Measurements from ENCODE around the gene ADGRG1.

The ADGRG1 gene

GRCh38 chr16:57624806-57625500, 3.5 kb upstream of the ADGRG1 start:
- peak overlapping the region; percentile 87 for H4K91ac ChIP-seq (ENCODE audit: low read depth, low read length)
- H3K27me3 ChIP-seq (ENCODE audit: insufficient read depth, low read length): no peaks in the 10 kb centered on the region
- DNase-seq: no peak
- peak overlapping the region; percentile 89 for H2AK5ac ChIP-seq (ENCODE audit: low read length)
- no peak overlapping the region for H3K23ac ChIP-seq (ENCODE audit: low read length)
- peak overlapping the region; percentile 3 for H4K12ac ChIP-seq (ENCODE audit: low read depth, low read length)
- peak overlapping the region; percentile 73 for H2BK120ac ChIP-seq (ENCODE audit: insufficient read depth, low read length, poor library complexity)
- H3K9ac ChIP-seq (ENCODE audit: low read length): no peak overlapping the region
- peak overlapping the region; percentile 1 for H4K8ac ChIP-seq (ENCODE audit: low read depth, low read length)
- H3K4ac ChIP-seq (ENCODE audit: low read depth, low read length): peak overlapping the region; percentile 69
- no peak overlapping the region for H3K4me3 ChIP-seq (ENCODE audit: low read depth, low read length)
- no peaks in the 10 kb centered on the region for H3K9me3 ChIP-seq (ENCODE audit: insufficient read depth, low read depth, low read length)
- H2AFZ ChIP-seq (ENCODE audit: insufficient read depth, low read length, poor library complexity): no peak overlapping the region
- no peaks in the 10 kb centered on the region for H3K36me3 ChIP-seq (ENCODE audit: control insufficient read depth in 1 of 2, insufficient read depth in 2 of 2, low read length in 2 of 2)
- H2BK5ac ChIP-seq (ENCODE audit: low read depth, low read length, poor library complexity): no peak overlapping the region
- peak overlapping the region; percentile 82 for H3K14ac ChIP-seq (ENCODE audit: low read length)
- peaks cover 22% of the 10 kb centered on the region for H3K79me2 ChIP-seq (ENCODE audit: control insufficient read depth, insufficient read depth, low read length, poor library complexity)
- no CpG with 5 or more reads among the region's 17 CpGs for WGBS (ENCODE audit: extremely low coverage, insufficient coverage, insufficient read length)
- H3K4me1 ChIP-seq (ENCODE audit: control insufficient read depth in 1 of 2, insufficient read depth in 2 of 2, low read length in 2 of 2): peaks cover 74 to 78% of the 10 kb centered on the region in 2 experiments
- peak overlapping the region; percentile 78 for H2BK12ac ChIP-seq (ENCODE audit: low read length)
- peaks cover 66% of the 10 kb centered on the region for H3K79me1 ChIP-seq (ENCODE audit: low read length)
- H3K4me2 ChIP-seq (ENCODE audit: low read length): no peak overlapping the region
- H3K18ac ChIP-seq (ENCODE audit: low read length): peak overlapping the region; percentile 88
- H3K27ac ChIP-seq (ENCODE audit: low read depth, low read length): peak overlapping the region; percentile 77

GRCh38 chr16:57626420-57627170, 1.8 kb upstream of the ADGRG1 start:
- WGBS (ENCODE audit: extremely low coverage, insufficient coverage, insufficient read length): no CpG with 5 or more reads among the region's 10 CpGs
- peak overlapping the region; percentile 73 for H4K91ac ChIP-seq (ENCODE audit: low read depth, low read length)

GRCh38 chr16:57627184-57627871, 1.1 kb upstream of the ADGRG1 start:
- WGBS (ENCODE audit: extremely low coverage, insufficient coverage, insufficient read length): no CpG with 5 or more reads among the region's 15 CpGs
- H3K27ac ChIP-seq (ENCODE audit: low read depth, low read length): peak overlapping the region; percentile 86
- peak overlapping the region; percentile 29 for H4K8ac ChIP-seq (ENCODE audit: low read depth, low read length)
- peaks cover 55 to 68% of the 10 kb centered on the region in 2 experiments for H3K4me1 ChIP-seq (ENCODE audit: control insufficient read depth in 1 of 2, insufficient read depth in 2 of 2, low read length in 2 of 2)
- H3K4me2 ChIP-seq (ENCODE audit: low read length): peak overlapping the region; percentile 48
- peak overlapping the region; percentile 36 for H3K18ac ChIP-seq (ENCODE audit: low read length)
- H4K91ac ChIP-seq (ENCODE audit: low read depth, low read length): peak overlapping the region; percentile 80
- no peaks in the 10 kb centered on the region for H3K36me3 ChIP-seq (ENCODE audit: control insufficient read depth in 1 of 2, insufficient read depth in 2 of 2, low read length in 2 of 2)
- peak overlapping the region; percentile 26 for H2AK5ac ChIP-seq (ENCODE audit: low read length)
- peak overlapping the region; percentile 22 for H3K4ac ChIP-seq (ENCODE audit: low read depth, low read length)
- H3K79me1 ChIP-seq (ENCODE audit: low read length): peaks cover 46% of the 10 kb centered on the region
- H3K27me3 ChIP-seq (ENCODE audit: insufficient read depth, low read length): no peaks in the 10 kb centered on the region
- H2BK12ac ChIP-seq (ENCODE audit: low read length): peak overlapping the region; percentile 34
- peak overlapping the region; percentile 28 for H2BK120ac ChIP-seq (ENCODE audit: insufficient read depth, low read length, poor library complexity)
- no peak overlapping the region for H4K12ac ChIP-seq (ENCODE audit: low read depth, low read length)
- peak overlapping the region; percentile 10 for H3K14ac ChIP-seq (ENCODE audit: low read length)
- H3K9ac ChIP-seq (ENCODE audit: low read length): no peak overlapping the region
- peaks cover 12% of the 10 kb centered on the region for H3K79me2 ChIP-seq (ENCODE audit: control insufficient read depth, insufficient read depth, low read length, poor library complexity)
- peak overlapping the region; percentile 72 for H2BK5ac ChIP-seq (ENCODE audit: low read depth, low read length, poor library complexity)
- no peak overlapping the region for H2AFZ ChIP-seq (ENCODE audit: insufficient read depth, low read length, poor library complexity)
- peak; percentile 80 to 89 for DNase-seq
- H3K23ac ChIP-seq (ENCODE audit: low read length): no peak overlapping the region
- H3K9me3 ChIP-seq (ENCODE audit: insufficient read depth, low read depth, low read length): no peaks in the 10 kb centered on the region
- H3K4me3 ChIP-seq (ENCODE audit: low read depth, low read length): no peak overlapping the region

More at GRCh38 chr16:57626420-57627170, 1.8 kb upstream of the ADGRG1 start:
- H3K9ac ChIP-seq (ENCODE audit: low read length): no peak overlapping the region
- H2BK120ac ChIP-seq (ENCODE audit: insufficient read depth, low read length, poor library complexity): peak overlapping the region; percentile 0
- H3K27ac ChIP-seq (ENCODE audit: low read depth, low read length): peak overlapping the region; percentile 75
- peak overlapping the region; percentile 5 for H3K18ac ChIP-seq (ENCODE audit: low read length)
- H3K36me3 ChIP-seq (ENCODE audit: control insufficient read depth in 1 of 2, insufficient read depth in 2 of 2, low read length in 2 of 2): no peaks in the 10 kb centered on the region
- DNase-seq: no peak
- H4K8ac ChIP-seq (ENCODE audit: low read depth, low read length): peak overlapping the region; percentile 29
- H3K4me2 ChIP-seq (ENCODE audit: low read length): peak overlapping the region; percentile 2
- no peak overlapping the region for H3K4me3 ChIP-seq (ENCODE audit: low read depth, low read length)
- H3K4me1 ChIP-seq (ENCODE audit: control insufficient read depth in 1 of 2, insufficient read depth in 2 of 2, low read length in 2 of 2): peaks cover 59 to 74% of the 10 kb centered on the region in 2 experiments
- H3K79me2 ChIP-seq (ENCODE audit: control insufficient read depth, insufficient read depth, low read length, poor library complexity): peaks cover 14% of the 10 kb centered on the region
- H3K4ac ChIP-seq (ENCODE audit: low read depth, low read length): peak overlapping the region; percentile 22
- H2BK5ac ChIP-seq (ENCODE audit: low read depth, low read length, poor library complexity): peak overlapping the region; percentile 2
- no peaks in the 10 kb centered on the region for H3K27me3 ChIP-seq (ENCODE audit: insufficient read depth, low read length)
- H2BK12ac ChIP-seq (ENCODE audit: low read length): peak overlapping the region; percentile 45
- H3K9me3 ChIP-seq (ENCODE audit: insufficient read depth, low read depth, low read length): no peaks in the 10 kb centered on the region
- H3K79me1 ChIP-seq (ENCODE audit: low read length): peaks cover 51% of the 10 kb centered on the region
- no peak overlapping the region for H2AFZ ChIP-seq (ENCODE audit: insufficient read depth, low read length, poor library complexity)
- peak overlapping the region; percentile 40 for H2AK5ac ChIP-seq (ENCODE audit: low read length)
- H4K12ac ChIP-seq (ENCODE audit: low read depth, low read length): no peak overlapping the region
- no peak overlapping the region for H3K23ac ChIP-seq (ENCODE audit: low read length)
- H3K14ac ChIP-seq (ENCODE audit: low read length): peak overlapping the region; percentile 32

GRCh38 chr16:57628783-57629293, 408 bp downstream of the ADGRG1 start:
- Histone ChIP-seq H4K12ac (ENCODE audit: low read depth, low read length) (no peak overlapping the region), H3K23ac (ENCODE audit: low read length) (no peak overlapping the region), H3K27ac (ENCODE audit: low read depth, low read length) (peak overlapping the region; percentile 10), H2BK120ac (ENCODE audit: insufficient read depth, low read length, poor library complexity) (peak overlapping the region; percentile 74), H2BK5ac (ENCODE audit: low read depth, low read length, poor library complexity) (peak overlapping the region; percentile 9), H2BK12ac (ENCODE audit: low read length) (peak overlapping the region; percentile 44), H2AFZ (ENCODE audit: insufficient read depth, low read length, poor library complexity) (peak overlapping the region; percentile 19), H4K91ac (ENCODE audit: low read depth, low read length) (peak overlapping the region; percentile 9), H3K79me1 (ENCODE audit: low read length) (peaks cover 35% of the 10 kb centered on the region), H3K14ac (ENCODE audit: low read length) (peak overlapping the region; percentile 13), H3K4me2 (ENCODE audit: low read length) (peak overlapping the region; percentile 48), H3K18ac (ENCODE audit: low read length) (peak overlapping the region; percentile 6), H3K9ac (ENCODE audit: low read length) (no peak overlapping the region), H3K4me3 (ENCODE audit: low read depth, low read length) (peak overlapping the region; percentile 54), H2AK5ac (ENCODE audit: low read length) (peak overlapping the region; percentile 45), H3K9me3 (ENCODE audit: insufficient read depth, low read depth, low read length) (no peaks in the 10 kb centered on the region), H4K8ac (ENCODE audit: low read depth, low read length) (peak overlapping the region; percentile 15), H3K36me3 (ENCODE audit: control insufficient read depth in 1 of 2, insufficient read depth in 2 of 2, low read length in 2 of 2) (no peaks in the 10 kb centered on the region), H3K27me3 (ENCODE audit: insufficient read depth, low read length) (no peaks in the 10 kb centered on the region), H3K4ac (ENCODE audit: low read depth, low read length) (peak overlapping the region; percentile 25), H3K79me2 (ENCODE audit: control insufficient read depth, insufficient read depth, low read length, poor library complexity) (peaks cover 8% of the 10 kb centered on the region), H3K4me1 (ENCODE audit: control insufficient read depth in 1 of 2, insufficient read depth in 2 of 2, low read length in 2 of 2) (peaks cover 43 to 63% of the 10 kb centered on the region in 2 experiments)
- WGBS (ENCODE audit: extremely low coverage, insufficient coverage, insufficient read length): 100% methylated on average over 3 of the region's 7 CpGs
- DNase-seq: no peak
